ENCODE results near the gene ZNF223. TPM values are rescaled to one million over a fixed set of nuclear protein-coding genes. Genes with fewer than 3 reads are reported as not detected.
A peak's percentile ranks its signal among the peaks of the same experiment; 100 is the strongest.

Gene ZNF223
- total RNA-seq, 1 experiment from 2014 or later, result 3.5 TPM

- Histone ChIP-seq H3K9me2 (ENCODE audit: insufficient read depth) (no peaks in the 10 kb centered on the region), H3K27me3 (ENCODE audit: insufficient read depth, low read depth) (no peaks in the 10 kb centered on the region), H3F3A (ENCODE audit: insufficient read depth, low read depth) (no peaks in the 10 kb centered on the region), H4K20me1 (ENCODE audit: insufficient read depth) (no peaks in the 10 kb centered on the region), H2AFZ (no peak overlapping the region), H3K79me2 (ENCODE audit: low read depth) (no peaks in the 10 kb centered on the region), H3K4me1 (replicated peaks; ENCODE audit: insufficient read depth) (peaks cover 13% of the 10 kb centered on the region), H3K27ac (no peak overlapping the region), H3K4me3 (no peak overlapping the region), H3K4me2 (0 out of 2 replicates have a peak overlapping the region, but pooled peaks have one; percentile 11), H3K9me3 (ENCODE audit: insufficient read depth, low read depth) (peaks cover 21% of the 10 kb centered on the region), H3K36me3 (ENCODE audit: low read depth) (peaks cover 28% of the 10 kb centered on the region)
- no peak for DNase-seq
- CTCF ChIA-PET, result no interaction called here
- POLR2A ChIA-PET (ENCODE audit: unreplicated experiment), result no interaction called here
- intact Hi-C loops (cut with micrococcal nuclease; ENCODE audit: unreplicated experiment), result no loop called here
- BruUV-seq (replicated peaks), result no TSS peak
- TF ChIP-seq CTCF (conservative IDR thresholded peaks at IDR 0.05) (no peak), EZH2 (IDR thresholded peaks at IDR 0.05; ENCODE audit: low read depth) (no peak)
These were observed 25.2 kb upstream of the ZNF223 start for GRCh38 chr19:44026622-44027021.

GRCh38 chr19:44032001-44032610 lies 19.7 kb upstream of the ZNF223 start:
- Histone ChIP-seq H3K9me2 (ENCODE audit: insufficient read depth) (no peaks in the 10 kb centered on the region), H3K4me3 (no peak overlapping the region), H3K27me3 (ENCODE audit: insufficient read depth, low read depth) (peaks cover 2% of the 10 kb centered on the region; the same call in 1 of the 2 replicates), H3K4me2 (no peak overlapping the region), H3K79me2 (ENCODE audit: low read depth) (no peaks in the 10 kb centered on the region), H3K27ac (no peak overlapping the region), H4K20me1 (ENCODE audit: insufficient read depth) (no peaks in the 10 kb centered on the region), H3F3A (ENCODE audit: insufficient read depth, low read depth) (no peaks in the 10 kb centered on the region), H3K4me1 (replicated peaks; ENCODE audit: insufficient read depth) (no peaks in the 10 kb centered on the region), H3K36me3 (ENCODE audit: low read depth) (peaks cover 40% of the 10 kb centered on the region), H2AFZ (no peak overlapping the region), H3K9me3 (ENCODE audit: insufficient read depth, low read depth) (peaks cover 45% of the 10 kb centered on the region)
- intact Hi-C loops (cut with micrococcal nuclease; ENCODE audit: unreplicated experiment), result no loop called here
- ChIA-PET POLR2A (ENCODE audit: unreplicated experiment) (no interaction called here), CTCF (no interaction called here)
- DNase-seq, result no peak
- TF ChIP-seq CTCF (conservative IDR thresholded peaks at IDR 0.05) (no peak), EZH2 (IDR thresholded peaks at IDR 0.05; ENCODE audit: low read depth) (no peak)
- BruUV-seq (replicated peaks), result no TSS peak

GRCh38 chr19:44042147-44042546 lies 9.7 kb upstream of the ZNF223 start:
- no peaks in the 10 kb centered on the region for H3F3A ChIP-seq (ENCODE audit: insufficient read depth, low read depth)
- POLR2A ChIA-PET (ENCODE audit: unreplicated experiment), result interaction anchor here (0.6 kb wide), 1 partner anchor 107 kb away, joined by 15 read pairs; no protein-coding TSS in a partner anchor
- intact Hi-C loops (cut with micrococcal nuclease; ENCODE audit: unreplicated experiment), result no loop called here
- TF ChIP-seq CTCF (conservative IDR thresholded peaks at IDR 0.05) (no peak), EZH2 (IDR thresholded peaks at IDR 0.05; ENCODE audit: low read depth) (no peak)
- H3K4me2 ChIP-seq, result no peak overlapping the region
- H3K27ac ChIP-seq, result no peak overlapping the region
- H3K36me3 ChIP-seq (ENCODE audit: low read depth), result no peaks in the 10 kb centered on the region
- no peak for DNase-seq
- no TSS peak for BruUV-seq (replicated peaks)
- peaks cover 50% of the 10 kb centered on the region for H3K27me3 ChIP-seq (ENCODE audit: insufficient read depth, low read depth)
- H4K20me1 ChIP-seq (ENCODE audit: insufficient read depth), result no peaks in the 10 kb centered on the region
- H3K9me2 ChIP-seq (ENCODE audit: insufficient read depth), result no peaks in the 10 kb centered on the region
- no peaks in the 10 kb centered on the region for H3K79me2 ChIP-seq (ENCODE audit: low read depth)
- H2AFZ ChIP-seq, result no peak overlapping the region
- no peaks in the 10 kb centered on the region for H3K4me1 ChIP-seq (replicated peaks; ENCODE audit: insufficient read depth)
- peaks cover 19% of the 10 kb centered on the region; the same call in 1 of the 2 replicates for H3K9me3 ChIP-seq (ENCODE audit: insufficient read depth, low read depth)
- CTCF ChIA-PET, result no interaction called here
- no peak overlapping the region for H3K4me3 ChIP-seq

Data from PC-9 (cell line).